HG03280 (cell line): ENCODE results near the gene CD4.

Experiments used
- ATAC-seq: cut with Tn5 transposase; IDR thresholded peaks from one replicate; pipeline ENCODE4 v1.9.1; 2021; ENCODE audit warnings: mild to moderate bottlenecking, moderate library complexity; ENCODE audit not compliant: unreplicated experiment

The CD4 gene

DNA sequence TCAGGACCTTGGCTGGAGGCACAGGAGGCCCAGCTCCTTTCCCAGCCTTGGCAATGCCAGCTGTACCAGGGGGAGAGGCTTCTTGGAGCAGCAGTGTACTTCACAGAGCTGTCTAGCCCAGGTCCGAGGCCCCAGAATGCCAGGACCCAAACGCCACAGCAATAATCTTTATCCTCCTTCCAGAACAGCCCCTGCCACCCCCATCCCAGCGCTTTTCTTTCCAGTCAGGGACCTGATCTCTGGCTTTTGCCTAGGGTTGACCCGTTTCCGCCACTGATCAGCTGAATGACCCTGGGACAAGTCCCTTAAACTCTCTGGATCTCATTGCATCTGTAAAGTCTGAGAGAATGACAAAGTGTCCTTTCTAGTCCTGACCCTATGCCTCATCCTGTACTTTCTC lies 11.9 kb upstream of the CD4 start:
- ATAC-seq: no peak

DNA sequence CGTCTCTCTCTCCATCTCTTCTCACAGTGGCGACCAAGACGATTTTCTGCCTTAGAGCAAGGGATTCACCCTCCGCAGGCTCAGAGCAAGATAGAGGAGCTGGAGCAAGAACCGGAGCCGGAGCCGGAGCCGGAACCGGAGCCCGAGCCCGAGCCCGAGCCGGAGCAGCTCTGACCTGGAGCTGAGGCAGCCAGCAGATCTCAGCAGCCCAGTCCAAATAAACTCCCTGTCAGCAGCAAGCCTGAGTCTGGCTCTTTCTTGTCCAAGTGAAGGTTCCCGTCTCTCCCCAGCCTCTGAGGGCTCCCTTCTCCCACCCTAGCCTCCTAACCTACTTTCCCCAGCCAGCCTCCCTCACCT lies 11.1 kb upstream of the CD4 start:
- no peak for ATAC-seq

DNA sequence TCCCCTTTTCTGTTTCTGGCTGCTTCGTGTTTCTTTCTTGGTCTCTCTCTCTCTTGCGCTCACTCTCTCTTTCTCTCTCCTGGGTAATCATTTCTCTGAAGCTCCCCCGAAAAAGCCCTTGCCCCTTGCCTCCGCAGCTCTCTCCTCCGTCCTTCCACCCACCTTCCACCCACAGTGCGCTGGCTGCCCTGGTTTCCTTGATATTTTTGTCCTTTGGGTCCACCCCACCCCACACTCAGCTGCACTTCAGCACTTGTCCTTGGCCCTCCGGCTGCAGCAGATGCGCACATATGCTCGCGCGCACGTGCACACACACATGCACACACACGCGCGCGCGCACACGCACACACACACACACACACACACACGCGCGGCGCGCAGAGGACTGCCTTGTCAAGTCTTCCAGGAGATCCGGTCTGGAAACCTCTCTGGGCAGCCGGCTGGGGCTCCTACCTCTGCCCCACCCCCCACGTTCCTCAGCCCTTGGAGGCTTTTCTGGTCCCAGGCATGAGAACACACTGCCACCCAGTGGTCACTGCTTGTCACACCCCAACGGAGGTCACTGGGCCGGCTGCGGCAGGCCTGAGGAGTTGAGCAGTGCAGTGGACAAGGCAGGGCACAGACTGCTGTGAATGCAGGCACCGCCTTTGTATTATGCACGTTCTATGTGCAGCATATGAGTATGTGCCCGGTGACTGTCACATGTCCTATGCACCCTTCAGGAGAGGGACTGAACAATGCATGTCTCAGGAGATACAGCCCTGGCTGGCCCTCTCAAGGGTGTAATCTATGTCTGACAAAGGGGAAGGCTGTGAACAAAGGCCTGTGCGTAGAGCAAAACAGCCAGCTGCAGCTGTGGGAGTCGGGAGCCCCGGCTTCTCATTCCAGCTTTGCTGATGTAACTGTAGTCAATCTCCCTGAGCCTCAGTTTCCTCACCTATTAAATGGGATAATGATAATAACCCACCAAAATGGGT lies 10.5 kb upstream of the CD4 start:
- ATAC-seq: peak; percentile 73

DNA sequence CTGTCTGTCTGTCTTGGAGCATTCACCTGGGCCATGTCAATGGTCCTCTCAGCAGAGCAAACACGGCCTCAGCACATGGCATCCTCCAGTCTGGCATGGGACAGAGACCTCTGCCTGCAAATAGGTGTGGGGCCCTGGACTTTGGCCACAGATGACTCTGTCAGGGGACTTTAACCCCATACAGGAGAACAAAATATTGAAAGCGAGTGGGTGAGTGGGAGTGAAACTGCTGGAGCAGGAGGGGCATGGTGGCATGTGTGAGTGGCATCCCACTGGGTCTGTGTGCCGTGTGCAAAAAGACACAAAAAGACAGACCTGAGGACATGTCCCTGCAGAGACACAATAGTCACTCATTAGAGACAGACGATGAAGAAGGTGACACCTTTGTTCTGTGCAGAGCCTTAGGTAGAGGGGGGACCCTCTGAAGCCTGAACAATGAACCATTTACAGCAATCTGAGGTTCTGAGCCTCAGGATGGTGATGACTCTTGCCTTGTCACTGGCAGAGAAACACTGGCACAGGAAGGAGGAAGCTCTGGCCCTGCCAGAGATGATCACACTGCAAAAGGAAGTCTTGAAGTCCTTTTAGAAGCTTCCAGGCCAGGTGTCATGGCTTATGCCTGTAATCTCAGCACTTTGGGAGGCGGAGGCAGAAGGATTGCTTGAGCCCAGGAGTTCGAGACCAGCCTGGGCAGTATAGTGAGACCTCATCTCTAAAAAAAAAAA lies 9.5 kb upstream of the CD4 start:
- ATAC-seq: no peak

DNA sequence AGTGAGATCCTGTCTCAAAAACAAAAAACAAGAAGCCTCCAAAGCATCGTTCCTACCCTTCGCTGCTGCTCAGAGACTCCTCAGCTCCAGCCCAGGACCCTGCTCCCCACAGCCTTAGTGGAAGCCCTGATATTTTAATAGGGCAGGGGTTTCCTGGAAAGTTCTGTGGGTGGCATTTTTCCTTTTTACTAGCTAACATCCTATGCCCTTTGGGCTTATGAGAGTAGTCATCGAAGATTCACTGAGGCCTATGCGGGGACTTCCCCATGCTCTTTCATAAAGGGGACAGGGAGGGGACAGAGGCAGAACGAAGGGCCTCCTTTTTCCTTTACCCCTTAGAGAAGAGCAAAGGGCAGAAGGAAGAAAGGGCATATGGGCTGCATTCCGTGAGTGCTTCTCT lies 8.8 kb upstream of the CD4 start:
- no peak for ATAC-seq

DNA sequence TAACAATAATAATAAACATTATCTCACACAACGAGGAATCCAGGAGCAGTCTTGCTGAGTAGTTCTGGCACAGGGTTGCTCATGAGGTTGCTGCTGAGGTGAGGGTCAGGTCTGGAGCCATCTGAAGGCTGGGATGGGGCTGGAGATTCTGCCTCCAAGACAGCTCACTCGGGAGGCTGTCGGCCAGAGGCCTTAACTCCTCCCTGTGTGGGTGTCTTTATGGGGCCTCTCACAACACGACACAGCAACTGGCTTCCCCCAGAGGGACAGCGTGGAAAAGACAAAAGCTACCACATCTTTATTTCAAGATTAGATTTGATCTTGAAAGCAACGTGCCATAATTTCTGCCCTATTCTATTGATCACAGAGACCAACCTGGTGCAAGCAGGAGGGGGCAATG lies 7.2 kb upstream of the CD4 start:
- ATAC-seq: no peak

DNA sequence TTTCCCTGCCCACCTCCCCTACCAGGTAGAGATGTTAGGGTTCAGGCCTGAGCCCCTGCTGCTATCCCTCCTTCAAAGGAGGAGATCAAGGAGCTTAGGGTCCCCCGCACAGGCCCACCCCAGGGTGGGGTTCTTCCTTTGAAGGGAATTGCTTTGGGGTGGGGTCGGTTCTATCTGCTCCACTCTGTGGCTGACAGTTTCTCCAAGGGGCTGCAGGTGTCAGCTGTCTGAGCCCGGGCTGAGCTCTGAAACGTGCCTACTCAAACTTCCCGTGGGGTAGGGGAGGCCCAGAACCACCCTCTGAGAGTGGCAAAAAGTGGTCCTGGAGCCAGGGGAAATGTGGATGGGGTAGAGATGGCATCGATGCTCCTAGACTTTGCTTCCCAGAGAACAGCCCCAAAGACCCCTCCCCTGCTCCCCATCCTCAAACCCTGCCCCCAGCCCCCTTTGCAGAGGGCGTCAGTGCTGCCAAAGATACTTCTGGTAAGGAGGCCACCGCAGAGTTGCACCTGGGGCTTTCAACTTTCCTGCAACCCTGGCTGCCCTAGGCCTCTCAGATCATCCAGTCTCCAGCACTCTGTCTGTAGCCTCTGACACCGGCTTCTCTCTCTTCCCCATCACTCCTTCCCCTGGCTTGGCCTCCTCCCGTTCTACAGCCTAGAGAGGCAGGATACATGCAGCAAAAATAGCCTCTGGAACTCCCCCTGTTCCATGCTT lies 6.3 kb upstream of the CD4 start:
- no peak for ATAC-seq

DNA sequence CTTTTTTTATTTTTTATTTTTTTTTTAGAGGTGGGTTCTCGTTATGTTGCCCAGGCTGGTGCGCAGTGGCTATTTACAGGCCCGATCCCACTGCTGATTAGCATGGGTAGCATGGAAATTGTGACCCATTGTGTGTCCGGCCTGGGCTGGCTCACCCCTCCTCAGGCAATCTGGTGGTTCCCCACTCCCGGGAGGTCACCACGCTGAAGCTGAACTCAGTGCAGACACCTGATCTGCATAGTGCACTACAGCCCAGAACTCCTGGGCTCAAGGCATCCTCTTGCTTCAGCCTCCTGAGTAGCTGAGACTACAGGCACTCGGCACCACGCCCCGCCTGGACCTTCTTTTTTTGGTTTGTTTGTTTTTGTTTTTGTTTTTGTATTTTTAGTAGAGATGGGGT lies 5.5 kb upstream of the CD4 start:
- no peak for ATAC-seq

DNA sequence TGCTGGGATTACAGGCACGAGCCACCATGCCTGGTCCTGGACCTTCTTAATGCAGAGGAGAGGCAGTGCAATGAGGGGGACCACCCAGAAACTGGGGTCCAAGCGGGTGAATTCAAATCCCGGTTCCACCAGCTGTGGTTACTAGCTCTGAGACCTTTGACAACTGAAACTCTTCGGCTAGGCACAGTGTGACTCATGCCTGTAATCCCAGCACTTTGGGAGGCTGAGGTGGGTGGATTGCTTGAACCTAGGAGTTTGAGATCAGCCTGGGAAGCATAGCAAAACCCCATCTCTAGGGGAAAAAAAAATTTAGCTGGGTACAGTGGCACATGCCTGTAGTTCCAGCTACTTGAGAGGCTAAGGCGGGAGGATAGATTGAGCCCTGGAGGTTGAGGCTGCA lies 5.0 kb upstream of the CD4 start:
- no peak for ATAC-seq

DNA sequence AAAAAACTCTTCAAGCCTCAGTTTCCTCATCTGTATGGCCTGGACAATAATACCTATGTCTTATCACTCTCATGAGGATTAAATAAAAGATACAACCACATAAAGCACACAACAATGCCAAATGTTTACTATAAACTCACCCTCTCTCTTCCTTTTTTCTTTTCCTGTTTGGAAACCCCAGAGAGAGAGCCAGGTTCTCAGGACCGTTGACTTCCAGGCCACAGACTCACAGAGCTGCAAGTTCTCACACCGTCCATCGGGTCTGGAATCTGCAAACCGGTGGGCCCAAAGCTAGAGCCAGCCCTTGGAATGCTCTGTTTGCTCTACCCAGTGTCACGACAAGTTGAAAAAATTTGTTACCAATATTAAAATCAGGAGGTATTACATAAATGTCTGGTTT lies 4.6 kb upstream of the CD4 start:
- ATAC-seq: no peak

DNA sequence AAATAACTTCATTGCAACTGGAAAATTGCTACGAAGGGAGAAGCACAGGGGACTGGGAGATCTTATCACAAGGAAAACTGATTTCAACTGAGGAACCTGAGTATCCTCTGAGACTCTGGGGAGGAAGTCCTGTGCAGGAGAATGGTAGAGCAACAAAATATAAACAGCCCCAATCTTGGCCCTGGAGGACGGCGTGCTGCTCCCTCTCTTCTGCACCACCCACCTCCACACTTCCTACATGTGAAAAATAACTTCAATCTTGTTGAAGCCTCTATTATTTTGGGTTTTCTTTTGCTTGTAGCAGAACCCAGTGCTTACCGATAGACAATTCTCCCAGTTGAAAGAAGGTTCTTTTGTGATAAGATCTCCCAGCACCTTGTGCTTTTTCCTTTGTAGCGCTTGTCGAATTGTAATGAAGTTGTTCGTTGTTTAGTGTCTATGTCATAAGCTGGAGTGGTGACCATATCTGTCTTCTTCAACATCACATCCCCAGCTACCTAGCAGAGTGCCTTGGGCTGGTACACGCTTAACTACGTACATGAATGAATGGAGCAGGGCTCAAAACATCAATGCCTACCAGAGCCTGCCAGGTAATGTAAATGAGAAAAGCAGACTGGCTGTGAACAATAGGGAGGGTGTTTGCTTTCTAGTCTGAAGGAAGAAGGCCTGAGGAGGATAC lies 2.8 kb upstream of the CD4 start:
- no peak for ATAC-seq

DNA sequence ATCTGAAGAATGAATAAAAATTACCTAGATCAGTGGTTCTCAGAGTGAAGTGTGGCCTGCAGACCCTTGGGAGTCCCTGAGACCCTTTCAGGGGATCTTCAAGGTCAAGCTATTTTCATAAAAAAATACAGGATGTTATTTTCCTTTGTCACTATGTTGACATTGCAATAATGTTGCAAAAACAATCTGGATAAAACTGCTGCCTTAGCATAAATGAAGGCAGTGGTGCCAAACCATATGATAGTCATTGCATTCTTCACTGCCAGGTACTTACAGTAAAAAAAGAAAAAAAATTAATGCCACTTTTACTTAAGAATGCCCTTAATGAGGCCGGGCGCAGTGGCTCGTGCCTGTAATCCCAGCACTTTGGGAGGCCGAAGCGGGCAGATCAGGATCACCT lies 2.0 kb upstream of the CD4 start:
- no peak for ATAC-seq

DNA sequence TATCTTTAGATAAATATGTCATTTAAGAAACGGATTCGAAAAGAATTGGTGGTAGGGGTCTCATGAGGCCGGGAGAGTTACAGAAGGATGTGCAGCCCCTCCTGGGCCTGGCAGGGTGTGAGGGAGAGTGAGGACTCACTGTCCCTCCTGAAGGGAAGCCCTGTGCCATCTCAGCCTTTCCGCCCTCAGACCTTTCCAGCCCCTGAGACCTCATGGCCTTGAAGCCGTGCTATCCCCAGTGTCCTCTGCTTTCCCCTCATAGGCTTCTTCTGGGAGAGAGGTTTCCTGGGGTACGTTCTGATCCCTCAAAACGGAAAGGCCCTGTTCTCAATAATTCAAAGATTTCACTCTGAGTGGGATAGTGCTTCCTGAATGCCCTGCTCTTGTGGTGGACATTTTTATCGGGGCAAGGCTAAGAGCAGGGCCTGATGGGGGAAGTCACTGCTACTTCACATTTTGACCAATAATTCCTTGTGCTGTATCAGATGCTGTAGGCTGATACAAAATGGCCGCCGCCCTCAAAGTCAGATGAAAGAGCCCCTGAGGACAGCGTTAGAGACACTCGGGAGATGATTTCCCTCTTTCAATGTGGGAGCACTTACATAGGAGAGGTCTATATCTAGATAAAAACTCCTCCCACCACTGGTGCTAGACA lies 1.3 kb downstream of the CD4 start:
- ATAC-seq: no peak

DNA sequence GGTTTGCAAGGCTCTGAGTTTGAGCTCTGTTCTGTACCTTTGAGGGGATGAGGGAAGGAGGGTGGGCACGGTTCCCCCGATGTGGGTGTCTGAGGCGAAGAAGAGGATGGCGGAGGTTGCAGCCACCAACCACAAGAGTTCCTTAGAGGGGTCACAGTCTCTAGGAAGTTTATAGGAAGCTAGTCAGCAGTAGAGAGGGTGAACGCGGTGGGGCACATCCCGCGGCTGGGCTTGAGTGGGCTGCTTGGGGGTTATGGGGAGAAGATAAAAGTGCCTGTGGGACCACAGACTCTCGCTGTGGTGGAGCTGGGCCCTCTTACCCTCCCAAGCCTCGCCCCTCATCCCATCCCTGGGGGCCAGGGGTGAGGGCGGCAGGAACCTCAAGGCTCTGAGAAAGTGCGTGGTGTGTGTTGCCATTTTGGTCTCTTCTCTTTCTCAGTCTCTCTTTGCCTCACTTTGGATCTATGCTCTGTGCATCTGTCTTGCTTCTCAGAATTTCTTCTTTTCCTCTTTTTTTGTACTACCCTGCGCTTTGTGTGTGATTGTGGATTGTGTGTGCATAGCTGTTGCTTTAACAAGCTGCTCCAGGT lies 2.7 kb downstream of the CD4 start:
- no peak for ATAC-seq

DNA sequence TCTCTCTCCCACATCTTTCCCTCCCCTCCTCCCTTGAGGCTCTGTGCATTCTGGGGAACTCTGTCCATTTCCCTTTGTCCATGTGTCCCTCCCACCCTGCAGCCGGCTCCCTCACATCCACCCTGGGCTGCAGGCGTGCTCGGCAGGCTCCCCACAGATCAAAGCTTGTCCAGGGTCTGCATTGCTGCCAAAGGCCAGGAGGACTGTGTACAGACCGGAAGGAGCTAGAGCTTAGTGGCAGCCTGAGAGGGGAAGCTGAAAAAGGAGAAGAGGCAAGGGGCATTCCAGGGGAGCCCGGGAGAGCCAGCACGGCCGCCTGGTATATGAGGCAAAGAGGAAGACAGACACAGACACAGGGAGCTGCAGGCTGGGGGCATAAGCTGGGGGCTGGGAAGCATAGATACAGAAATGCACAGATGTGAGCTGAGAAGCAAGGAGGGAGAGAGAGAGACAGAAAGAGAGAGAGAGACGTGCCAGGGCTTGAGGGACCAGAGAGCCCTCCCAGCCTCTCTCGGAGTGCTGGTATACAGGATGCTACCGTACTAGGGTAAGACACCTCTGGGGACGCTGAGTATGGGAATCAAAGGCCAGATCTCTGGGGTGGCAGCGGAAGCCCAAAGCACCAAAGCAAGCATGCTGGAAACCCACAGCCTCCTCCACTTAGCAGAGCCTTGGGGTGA lies 3.3 kb downstream of the CD4 start:
- ATAC-seq: no peak

DNA sequence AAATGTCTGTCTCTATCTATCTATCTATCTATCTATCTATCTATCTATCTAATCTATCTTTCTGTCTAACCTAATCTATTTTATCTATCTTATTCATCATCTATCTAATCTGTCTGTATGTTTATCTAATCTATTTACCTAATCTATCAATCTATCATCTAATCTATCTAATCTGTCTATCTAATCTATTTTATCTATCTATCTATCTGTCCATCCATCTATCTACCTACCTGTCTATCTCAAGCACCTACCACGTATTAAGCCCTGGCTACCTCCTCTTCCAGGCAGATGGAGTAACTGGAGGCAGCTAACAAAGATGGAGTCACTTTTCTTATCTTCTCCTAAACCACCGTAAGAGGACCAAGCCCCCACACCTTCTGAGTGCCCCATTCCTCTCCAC lies 5.8 kb downstream of the CD4 start:
- ATAC-seq: no peak

DNA sequence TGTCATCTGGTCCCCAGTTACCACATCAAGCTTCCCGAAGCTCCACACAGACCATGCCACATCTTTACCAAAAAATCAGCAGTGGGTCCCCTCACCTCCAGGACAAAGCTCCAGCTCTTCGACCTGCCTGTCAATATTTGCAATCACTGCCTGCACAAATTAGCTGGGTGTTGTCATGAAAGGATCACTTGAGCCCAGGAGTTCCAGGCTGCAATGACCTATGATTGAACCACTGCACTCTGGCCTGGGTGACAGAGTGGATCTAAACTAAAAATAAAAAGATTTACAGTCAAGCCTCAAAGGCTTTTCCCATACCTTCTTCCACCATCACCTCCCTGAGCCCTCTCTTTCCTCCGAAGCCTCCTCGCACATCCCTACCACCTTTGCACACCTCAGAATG lies 7.2 kb downstream of the CD4 start:
- ATAC-seq: no peak

DNA sequence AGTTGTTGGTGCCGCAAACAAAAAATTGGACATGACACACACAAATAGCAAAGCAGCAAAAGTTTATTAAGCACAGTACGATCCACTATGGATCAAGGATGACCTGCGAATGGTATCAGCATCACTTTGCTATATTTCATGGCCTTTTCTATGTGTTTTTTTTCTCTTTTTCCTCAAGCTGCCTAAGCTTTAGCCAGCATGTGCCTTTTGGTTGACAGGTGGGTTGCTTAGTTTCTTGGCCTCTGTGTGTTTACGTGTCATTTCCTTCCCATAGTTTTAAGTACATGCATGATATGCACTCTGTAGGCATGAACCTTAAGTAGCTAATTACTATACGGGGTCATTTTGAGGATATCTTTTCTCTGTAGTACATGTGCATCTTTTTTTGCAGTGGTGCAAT lies 9.8 kb downstream of the CD4 start:
- no peak for ATAC-seq

DNA sequence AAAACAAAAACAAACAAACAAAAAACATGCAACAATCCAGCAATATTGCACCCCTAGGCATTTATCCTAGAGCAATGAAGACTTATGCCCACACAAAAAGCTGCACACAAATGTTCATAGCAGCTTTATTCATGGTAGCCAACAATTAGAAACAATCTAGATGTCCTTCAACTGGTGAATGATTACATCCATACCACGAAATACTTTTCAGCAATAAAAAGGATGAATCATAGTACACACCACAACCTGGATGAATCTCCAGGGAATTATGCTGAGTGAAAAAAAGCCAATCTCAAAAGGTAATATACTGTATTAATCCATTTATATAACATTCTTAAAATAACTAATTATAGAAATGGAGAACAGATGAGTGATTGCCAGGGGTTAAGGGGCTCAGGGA lies 17.8 kb downstream of the CD4 start:
- ATAC-seq: no peak

DNA sequence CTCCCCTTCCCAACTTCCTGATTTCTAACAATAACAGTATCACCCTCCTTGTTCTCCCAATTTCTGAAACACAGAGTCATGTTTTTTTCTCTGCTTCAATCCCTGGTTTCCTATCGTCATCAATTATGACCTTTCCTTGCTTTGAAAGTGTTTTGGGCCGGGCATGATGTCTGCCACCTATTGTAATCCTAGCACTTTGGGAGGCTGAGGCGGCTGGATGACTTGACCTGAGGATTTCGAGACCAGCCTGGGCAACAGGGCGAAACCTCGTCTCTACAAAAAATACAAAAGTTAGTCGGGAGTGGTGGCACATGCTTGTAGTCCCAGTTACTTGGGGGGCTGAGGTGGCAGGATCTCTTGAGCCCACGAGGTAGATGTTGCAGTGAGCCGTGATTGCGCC lies 19.7 kb downstream of the CD4 start:
- no peak for ATAC-seq
